ENCODE measurements around the gene CDK19.
"Not testable (repeated sequence)": the region's sequence is repeated elsewhere in the genome, so short reads cannot be mapped to it uniquely, and the experiment has no call there.

Gene CDK19

DNA sequence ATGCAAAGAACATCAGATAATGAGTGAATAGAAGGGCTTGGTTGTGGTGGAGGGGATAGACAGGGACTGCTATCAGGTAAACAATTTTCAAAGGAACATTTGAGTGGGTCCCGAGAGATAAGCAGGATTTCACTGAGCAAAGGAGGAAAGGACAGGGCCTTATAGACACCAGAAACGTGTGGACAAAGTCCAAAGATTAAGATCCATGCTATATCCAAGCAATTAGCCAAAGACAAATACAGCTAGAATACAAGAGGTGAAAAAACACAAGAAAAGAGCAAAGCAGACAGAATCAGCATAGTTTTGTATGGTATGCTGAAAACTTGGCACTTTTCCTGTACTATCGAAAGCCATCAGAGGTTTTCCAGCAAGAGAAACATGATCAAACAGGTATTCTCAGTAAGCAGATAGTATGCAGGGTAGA is 59.8 kb downstream of the CDK19 start:
- DNase-seq: no peak

DNA sequence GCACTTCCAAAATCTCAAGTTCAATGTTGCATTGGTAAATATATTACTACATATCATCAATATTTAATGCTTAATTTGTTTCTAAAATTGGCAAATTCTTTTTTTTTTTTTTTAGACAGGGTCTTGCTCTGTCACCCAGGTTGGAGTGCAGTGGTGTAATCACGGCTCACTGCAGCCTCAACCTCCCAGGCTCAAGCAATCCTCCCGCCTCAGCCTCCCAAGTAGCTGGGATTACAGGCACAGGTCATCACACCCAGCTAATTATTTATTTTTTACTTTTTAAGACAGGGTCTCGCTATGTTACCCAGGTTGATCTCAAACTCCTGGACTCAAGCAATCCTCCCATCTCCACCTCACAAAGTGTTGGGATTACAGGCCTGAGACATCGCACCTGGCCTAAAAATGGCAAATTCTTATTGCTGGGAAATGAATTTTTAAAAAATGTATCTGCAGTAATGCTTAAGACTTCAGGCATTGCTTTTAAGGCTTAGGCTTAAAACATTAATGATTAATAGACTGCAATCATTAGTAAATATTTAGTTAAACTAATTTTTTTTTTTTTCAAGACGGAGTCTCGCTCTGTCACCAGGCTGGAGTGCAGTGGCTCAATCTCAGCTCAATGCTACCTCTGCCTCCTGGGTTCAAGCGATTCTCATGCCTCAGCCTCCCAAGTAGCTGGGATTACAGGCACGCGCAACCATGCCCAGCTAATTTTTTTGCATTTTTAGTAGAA is 61.2 kb downstream of the CDK19 start:
- DNase-seq: not testable (repeated sequence)

DNA sequence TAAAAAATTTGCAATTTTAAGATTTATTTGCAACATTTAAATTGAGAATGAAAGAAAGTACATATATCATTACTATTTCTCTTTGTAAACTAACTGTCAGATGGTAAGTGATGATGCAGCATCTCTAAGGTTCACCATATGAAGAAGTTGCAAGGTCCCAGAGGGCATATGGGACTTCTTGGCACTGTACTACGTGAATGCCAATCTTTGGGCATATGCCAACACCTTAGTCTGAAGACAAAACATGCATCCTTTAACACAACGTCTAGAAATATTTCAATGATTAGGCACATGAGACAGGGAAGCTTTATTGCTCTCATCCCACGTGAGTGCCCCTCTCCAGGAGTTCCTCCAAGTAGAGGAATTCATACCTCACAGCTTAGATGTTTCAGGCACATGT is 66.8 kb downstream of the CDK19 start:
- no peak for DNase-seq

DNA sequence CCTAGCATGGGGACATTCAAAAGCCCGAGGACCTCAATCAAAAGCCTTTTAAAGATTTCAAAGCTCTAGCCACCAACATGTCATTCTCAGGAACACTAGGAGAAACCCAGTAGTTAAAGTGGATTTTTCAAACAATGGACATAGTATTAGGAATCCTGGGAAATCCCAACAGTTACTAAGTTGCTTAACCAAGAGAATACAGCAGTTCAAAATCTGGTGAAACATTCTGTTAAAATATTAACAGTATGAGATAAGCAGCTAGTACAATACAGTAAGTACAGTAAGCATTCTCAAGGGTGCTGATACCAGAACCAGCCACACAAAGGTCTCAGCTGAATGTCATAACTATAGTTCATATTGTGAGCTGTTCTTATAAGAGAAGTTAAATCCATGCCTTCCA is 68.6 kb downstream of the CDK19 start:
- no peak for DNase-seq

DNA sequence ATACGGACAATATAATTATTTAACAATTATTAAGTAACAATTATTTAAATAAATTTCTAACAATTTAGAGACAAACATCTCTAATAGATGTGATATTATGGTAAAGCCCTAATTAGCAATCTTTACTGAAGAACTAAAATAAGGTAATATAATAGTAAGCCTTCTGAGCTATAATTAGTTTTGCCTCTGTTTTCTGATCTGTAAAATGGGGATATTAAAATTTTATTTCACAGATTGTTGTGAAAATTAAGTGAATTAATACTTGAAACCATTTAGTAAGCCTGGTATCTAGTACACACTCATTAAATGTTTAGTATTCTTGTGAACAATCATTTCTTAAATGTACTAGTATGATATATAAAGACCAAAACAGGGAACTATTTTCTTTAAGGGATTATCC is 70.3 kb downstream of the CDK19 start:
- DNase-seq: no peak

DNA sequence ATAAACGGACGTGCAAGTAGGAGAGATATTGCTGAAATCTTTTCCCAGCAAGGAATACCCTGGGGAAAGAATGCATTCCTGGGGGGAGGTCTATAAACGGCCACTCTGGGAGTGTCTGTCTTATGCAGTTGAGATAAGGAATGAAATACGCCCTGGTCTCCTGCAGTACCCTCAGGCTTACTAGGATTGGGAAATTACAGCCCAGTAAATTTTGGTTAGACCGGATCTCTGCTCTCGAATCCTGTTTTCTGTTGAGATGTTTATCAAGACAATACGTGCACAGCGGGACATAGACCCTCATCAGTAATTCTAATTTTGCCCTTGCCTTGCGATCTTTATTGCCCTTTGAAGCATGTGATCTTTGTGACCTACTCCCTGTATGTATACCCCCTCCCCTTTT is 72.7 kb downstream of the CDK19 start:
- not testable (repeated sequence) for DNase-seq

DNA sequence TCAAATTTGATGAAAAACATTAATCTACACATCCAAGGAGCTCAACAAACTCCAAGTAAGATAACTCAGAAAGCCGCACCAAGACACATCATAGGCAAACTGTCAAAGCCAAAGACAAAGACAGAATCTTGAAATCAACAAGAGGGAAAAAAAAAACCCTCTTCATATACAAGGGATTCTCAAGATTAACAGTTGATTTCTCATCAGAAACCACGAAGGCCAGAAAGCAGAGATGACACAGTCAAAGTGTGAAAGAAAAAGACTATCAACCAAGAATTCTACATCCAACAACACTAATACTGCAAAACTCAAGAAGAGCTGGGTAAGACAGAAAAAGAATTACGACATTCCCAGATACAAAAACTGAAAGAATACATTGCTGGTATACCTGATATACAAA is 73.8 kb downstream of the CDK19 start:
- no peak for DNase-seq

DNA sequence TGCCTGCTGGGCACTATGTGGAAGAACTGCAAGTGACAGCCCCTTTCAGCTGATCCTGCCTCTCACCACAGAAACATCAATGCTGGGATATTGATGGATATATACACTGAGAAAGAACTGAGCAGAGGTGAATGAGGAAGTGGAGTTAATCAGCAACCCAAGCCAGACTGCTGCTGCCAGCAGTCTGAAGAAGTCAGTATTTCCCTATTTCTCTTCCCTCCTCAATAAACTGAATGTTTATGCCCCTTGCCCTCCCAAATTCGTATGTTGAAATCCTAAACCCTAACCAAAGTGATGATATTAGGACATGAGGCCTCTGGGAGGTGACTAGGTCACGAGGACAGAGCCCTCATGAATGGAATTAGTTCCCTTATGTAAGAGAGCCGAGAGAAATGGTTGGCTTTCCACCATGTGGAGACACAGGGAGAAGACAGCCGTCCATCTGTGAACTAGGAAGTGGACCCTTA is 76.3 kb downstream of the CDK19 start:
- no peak for DNase-seq

DNA sequence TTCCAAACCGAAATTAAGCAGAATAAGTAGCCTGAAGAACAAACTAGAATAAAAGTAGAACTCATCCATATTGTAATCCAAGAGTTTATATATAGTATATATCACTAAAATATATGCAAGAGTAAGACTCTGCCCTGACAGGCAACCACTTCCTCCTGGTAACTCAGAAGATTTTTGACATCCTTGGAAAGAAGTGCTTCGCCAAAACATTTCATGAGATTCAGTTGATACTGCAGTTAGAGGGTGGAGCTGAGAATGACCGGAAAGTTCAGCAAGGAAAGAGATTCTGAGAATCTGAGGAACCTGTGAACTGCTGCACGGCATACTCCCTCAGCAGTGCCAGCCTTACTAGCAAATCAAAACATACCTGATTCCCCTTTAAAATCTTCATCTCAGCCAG is 79.6 kb downstream of the CDK19 start:
- no peak for DNase-seq

DNA sequence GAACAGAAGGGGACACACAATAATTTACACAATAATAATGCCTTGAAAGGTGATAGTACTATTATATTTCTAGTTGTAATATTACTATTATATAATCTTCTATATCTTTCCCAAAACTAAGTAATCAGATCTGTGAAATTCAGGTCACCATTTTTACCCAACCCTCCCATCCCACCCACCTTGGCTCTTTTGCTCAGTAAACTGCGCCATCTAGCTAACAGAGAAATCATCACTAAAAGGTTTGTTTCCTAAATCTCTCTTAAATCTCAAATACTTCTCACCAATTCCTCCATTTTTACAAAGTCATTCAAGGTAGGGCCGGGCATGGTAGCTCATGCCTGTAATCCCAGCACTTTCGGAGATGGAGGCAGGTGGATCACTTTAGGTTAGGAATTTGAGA is 83.4 kb downstream of the CDK19 start:
- no peak for DNase-seq

DNA sequence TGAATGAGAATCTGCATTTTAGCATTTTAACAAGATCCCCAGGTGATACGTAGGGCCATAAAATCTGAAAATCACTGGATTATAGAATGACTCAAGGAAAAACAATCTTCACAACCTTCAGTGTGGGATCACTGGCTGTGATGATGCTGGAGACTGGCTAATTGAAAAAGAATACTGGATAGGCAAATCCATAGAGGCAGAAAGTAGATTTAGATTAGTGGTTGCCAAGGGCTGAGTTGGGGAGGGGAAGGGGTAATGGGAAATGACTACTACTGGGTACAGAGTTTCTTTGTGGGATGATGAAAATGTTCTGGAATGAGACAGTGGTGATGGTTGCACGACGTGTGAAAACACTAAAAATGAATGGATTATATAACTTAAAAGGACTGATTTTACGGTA is 84.1 kb downstream of the CDK19 start:
- DNase-seq: no peak

DNA sequence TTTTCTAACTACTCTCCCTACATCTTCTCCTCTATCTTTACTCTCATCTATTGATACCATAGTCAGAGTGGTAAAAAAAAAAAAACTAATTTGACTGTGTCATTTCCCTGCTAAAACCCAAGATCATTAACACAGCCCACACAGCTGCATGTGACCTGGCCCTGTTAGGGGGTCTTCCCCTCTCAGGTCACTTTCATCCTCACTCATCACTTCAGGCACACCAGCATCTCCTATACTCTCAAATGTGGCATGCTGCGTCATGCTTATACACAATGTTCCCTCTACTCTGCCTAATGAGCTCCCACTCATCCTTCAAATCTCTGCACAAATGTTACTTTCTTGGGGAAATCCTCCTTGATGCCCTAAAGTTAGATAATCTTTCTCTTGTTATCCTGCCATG is 86.8 kb downstream of the CDK19 start:
- DNase-seq: no peak

DNA sequence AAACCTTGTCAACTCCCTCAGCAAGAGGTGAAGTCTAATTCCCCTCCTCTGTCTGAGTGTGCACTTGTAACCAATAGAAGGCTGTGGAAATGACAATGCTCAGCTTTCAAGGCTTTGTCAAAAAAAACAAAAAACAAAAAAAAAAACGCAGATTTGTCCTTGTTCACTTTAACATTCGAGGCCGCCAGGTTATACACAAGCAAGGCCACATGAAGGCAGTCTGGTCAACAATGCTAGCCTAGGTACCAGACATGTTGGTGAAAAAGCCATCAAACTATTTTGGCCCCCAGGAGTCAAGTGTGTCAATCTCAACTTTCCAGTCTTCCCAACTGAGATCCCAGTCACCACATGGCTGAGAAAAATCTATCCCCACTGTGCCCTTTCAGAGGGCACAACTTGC is 92.3 kb downstream of the CDK19 start:
- DNase-seq: no peak

DNA sequence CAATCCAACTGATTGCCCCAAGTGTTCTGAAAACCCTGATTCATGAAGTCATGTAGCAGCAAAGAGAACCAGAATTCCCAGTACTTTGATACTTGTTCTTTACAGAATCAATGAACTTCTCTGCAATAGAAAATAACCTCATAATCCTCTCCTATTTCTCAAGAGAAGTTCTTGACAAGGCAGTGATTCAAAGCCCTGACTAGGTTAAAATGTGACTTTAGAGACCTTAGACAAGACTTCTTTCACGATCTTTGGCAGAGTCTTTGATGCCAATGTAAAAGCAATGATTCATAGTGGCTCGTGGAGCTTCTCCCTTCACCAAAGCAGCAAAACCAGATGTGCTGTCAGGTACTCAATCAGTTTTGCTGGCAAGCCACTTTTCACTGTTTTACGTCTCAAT is 95.2 kb downstream of the CDK19 start:
- DNase-seq: no peak

DNA sequence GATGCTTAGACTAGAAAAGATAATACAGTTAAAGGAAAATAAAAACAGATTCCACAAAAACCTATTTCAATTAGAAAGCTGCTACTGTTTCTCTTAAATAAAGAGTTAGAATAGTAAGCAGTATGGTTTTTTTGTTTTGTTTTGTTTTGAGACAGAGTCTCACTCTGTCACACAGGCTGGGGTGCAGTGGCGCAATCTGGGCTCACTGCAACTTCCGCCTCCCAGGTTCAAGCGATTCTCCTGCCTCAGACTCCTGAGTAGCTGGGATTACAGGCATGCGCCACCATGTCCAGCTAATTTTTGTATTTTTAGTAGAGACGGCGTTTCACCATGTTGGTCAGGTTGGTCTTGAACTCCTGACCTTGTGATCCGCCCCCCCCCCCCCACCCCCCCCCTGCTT is 95.7 kb downstream of the CDK19 start:
- not testable (repeated sequence) for DNase-seq

DNA sequence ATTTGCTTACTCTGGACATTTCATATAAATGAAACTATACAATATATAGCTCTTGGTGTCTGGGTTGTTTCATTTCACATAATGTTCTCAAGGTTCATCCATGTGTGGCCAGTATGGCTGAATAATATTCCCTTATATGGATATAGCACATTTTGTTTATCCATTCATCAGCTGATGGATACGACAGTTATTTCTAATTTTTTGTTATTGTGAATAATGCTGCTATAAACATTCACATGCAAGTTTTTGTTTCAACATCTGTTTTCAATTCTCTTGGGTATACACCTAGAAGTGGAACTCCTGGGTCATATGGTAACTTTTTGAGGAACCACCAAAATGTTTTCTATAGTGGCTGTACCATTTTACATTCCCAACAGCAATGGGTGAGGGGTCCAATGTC is 101.1 kb downstream of the CDK19 start:
- DNase-seq: no peak

DNA sequence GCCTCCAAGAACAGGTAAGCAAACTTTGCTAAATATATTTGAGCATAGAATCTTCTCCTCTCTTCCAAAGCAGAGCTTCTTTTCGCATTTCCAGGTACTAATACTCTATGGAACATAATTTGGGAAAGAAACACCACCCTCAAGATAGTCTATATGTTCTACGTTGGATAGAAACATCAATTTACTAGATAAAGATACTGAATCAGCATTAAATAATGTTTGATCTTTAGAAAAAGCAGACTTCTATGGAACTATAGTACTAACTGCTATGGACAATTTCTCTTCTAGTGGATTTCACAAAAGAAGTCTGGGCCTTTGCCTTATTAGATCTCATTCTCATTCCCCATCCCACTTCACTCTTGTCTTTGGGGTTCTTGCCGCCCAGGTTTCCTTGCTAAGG is 103.0 kb downstream of the CDK19 start:
- no peak for DNase-seq

DNA sequence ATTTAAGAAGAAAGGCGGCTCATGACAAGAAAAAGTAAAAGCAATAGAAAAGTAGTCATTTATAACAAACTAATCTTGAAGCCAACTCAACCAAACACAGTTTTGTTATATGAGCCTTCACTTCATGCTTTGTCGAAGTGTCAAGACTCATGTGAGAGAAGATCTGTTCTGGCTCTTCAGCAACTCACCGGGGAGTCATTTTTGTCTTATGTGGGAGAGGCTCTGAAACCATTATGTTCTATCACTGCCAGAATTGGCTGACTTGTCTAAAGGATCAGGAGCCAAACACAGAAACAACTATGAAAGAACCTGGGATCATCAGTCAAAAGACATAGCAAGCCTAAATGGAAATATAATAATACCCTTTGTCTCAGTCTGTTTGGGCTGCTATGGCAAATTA is 105.2 kb downstream of the CDK19 start:
- no peak for DNase-seq

DNA sequence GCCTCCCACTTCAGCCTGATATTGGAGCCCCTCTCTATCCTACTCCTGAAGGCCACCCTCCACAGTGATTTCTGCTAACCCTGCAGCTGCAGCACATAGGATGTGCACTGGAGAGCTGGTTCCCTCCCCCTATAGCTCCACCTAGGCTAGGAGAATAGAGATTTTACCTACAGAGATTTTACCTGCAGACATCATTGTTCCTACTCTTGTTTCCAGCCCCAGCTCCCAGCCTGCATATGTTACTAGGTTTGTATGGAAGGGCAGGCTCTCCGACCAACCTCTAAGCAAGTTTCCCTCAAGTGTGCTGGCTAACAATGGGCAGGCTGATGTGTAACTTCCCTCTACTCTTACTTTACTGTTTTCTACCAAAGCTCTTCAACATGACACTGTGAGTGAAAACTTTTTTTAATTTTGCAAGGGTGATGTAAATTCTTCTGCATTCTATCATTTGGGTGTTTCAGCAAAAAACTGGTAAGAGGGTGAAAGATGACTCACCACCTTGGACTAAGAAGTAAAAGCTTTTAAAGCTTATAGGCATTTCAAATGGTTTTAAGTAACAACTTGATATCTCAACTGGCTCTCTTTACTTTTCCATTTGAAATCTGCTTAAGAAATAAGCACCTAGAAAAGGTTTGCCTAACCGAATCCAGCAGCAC is 106.8 kb downstream of the CDK19 start:
- DNase-seq: no peak

DNA sequence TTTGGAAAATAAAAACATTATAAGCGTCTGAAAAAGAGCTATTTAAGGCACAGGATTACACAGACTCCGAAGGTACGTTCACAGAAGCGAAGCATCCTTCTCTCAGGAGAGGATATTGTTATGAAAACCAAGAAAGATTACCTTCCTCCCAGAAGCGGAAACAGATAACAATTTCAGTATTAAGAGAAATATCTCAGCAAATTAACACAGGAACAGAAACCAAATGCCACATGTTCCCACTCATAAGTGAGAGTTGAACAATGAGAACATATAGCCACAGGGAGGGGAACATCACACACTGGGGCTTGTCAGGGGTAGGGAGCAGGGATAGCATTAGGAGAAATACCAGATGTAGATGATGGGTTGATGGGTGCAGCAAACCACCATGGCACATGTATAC is 109.7 kb downstream of the CDK19 start:
- DNase-seq: no peak

DNA sequence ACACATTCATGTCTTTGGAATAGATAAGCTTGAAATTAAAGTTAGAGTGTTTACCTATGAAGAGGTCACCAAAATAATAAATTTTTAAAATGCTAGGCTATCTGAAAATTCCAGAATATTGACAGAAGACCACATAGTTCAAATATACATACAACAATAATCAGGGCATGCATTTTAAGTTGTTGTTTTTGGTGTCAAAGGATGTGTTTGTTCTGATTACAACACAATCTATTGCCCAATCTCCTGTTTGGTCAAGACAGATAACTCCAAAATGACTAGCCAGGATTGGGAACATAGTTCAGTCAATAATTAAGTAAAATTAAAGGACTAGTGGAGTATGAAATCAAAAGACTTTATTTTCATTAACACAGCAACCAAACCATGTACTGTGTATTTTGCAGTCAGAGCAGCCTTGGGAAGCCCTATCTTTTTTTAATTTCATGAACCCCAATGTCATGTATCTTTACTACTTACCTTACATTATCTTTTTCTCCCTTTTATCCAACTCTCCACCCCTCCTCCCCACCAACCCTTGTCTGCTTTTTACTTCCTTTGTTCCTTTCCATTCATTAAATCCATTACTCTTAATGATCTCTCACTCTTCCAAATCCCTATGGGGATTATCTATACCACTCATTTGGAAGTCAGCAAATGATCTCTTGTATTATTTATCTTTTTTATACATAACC is 111.2 kb downstream of the CDK19 start:
- DNase-seq: no peak

DNA sequence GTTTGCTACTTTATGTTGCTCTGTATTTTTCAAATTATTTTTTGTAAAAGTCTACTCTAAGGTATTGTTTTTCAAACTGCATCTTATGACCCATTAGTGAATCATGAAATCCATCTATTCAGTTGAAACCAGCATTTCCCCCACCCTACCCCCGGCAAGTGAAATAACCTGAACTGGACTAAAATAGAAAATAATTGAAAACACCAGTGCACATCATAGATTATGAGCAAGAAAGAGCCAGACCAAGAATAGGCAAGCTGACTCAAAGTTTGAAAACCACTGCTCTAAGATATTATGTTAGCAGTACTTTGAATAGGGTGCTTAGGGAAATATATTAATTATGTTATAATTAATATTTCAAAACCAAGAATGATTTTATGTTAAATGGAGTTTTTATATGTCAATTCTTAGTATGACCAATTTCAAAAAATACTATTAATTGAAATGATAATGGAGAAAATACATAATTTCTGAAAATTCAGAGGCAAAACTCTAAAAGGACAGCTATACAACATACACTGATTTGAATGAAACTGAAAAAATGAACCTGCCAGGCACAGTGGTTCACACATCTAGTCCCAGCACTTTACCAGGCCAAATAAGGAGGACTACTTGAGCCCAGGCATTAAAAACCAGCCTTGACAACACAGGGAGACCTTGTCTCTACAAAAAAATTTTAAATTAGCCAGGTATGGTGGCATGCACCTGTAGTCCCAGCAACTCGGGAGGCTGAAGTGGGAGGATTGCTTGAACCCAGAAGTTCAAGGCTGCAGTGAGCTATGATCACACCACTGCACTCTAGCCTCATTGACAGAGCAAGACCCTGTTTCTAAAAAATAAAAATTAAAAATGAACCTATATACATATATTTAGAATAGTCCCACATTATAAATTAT is 112.0 kb downstream of the CDK19 start:
- no peak for DNase-seq

DNA sequence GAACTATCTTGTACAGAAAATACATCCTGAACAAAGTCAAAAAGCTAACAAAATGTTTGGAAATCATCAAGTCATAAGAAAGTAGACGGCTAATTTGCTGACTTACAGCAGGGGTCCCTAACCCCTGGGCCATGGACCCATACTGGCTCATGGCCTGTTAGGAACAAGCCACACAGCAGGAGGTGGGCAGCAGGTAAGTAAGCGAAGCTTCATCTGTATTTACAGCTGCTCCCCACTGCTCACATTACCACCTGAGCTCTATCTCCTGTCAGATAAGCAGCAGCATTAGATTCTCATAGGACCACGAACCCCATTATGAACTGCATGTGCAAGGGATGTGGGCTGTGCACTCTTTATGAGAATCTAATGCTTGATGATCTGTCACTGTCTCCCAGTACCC is 115.5 kb downstream of the CDK19 start:
- no peak for DNase-seq
